Esophagus squamous epithelium (tissue), 5 donors: Measurements from ENCODE around the gene MYO7B. TPM values are rescaled to one million over a fixed set of nuclear protein-coding genes. Genes with fewer than 3 reads are reported as not detected.
A peak's percentile ranks its signal among the peaks of the same experiment; 100 is the strongest.

Experiments used
- DNase-seq: peaks from one replicate; lab custom pipeline; 2025; lab: John Stamatoyannopoulos, UW
- H3K27ac ChIP-seq, 4 donors: fragments of 200-600 bp; sonication (generic); one replicate each; pipeline ENCODE4 v1.5.1; 2016 to 2019; ENCODE audit warnings: mild to moderate bottlenecking in 1 of 4
- H3K27me3 ChIP-seq, 4 donors: fragments of 200-600 bp; sonication (generic); 1 replicate in 3 of 4; 2 replicates in 1 of 4; pipeline versions ENCODE4 v1.5.1 to v1.6.0; 2017 to 2021; ENCODE audit warnings: antibody characterized with exemption in 1 of 4
- H3K36me3 ChIP-seq, 3 donors: fragments of 200-600 bp; sonication (generic); one replicate each; pipeline ENCODE4 v1.5.1; 2016 to 2019
- H3K4me1 ChIP-seq, 3 donors: fragments of 200-600 bp; sonication (generic); one replicate each; pipeline ENCODE4 v1.5.1; 2017 to 2019
- H3K4me3 ChIP-seq, 4 donors: fragments of 200-600 bp; sonication (generic); 1 replicate in 3 of 4; 2 replicates in 1 of 4; pipeline ENCODE4 v1.5.1; 2016 to 2019; ENCODE audit warnings: mild to moderate bottlenecking in 2 of 4, moderate library complexity in 1 of 4
- H3K9me3 ChIP-seq, 3 donors: fragments of 200-600 bp; sonication (generic); one replicate each; pipeline ENCODE4 v1.5.1; 2016 to 2019
- POLR2A ChIP-seq, 4 donors: fragments of 450-650 bp; IDR thresholded peaks; one replicate each; pipeline ENCODE4 v1.6.1; 2017; ENCODE audit warnings: antibody characterized with exemption in 4 of 4, mild to moderate bottlenecking in 4 of 4, moderate library complexity in 3 of 4
- WGBS, 2 donors: methylation state at CpG; one replicate each; pipeline ENCODE4 v1.1.5; 2018; 5-methylcytosine and 5-hydroxymethylcytosine counted together
- intact Hi-C: fragments of 100-400 bp; cut with DNase I; formaldehyde crosslinking; loops from one replicate; pipeline ENCODE4 v1.15.0; 2022
- total RNA-seq, 4 donors: library from RNA; depleted of rRNA; stranded (reverse); fragments of >200 nt; gene quantifications; one replicate each; pipeline ENCODE4 v1.1.0, GENCODE V29; 2016
- TF ChIP-seq, protein P1 (sequence below), 6 experiments: fragments of 450-650 bp in 4 of 6; fragments of 200-600 bp in 2 of 6; sonication (generic) in 2 of 6; IDR thresholded peaks; one replicate each; pipeline ENCODE4 v1.5.1; 2016 to 2019; ENCODE audit warnings: antibody characterized with exemption in 6 of 6, mild to moderate bottlenecking in 4 of 6, moderate library complexity in 4 of 6
- donor health status: DM: yes; HTN: yes; CAD: no.

The MYO7B gene
- total RNA-seq, 4 donors from 2014 or later, result 0.19 TPM; not detected in 3

DNA sequence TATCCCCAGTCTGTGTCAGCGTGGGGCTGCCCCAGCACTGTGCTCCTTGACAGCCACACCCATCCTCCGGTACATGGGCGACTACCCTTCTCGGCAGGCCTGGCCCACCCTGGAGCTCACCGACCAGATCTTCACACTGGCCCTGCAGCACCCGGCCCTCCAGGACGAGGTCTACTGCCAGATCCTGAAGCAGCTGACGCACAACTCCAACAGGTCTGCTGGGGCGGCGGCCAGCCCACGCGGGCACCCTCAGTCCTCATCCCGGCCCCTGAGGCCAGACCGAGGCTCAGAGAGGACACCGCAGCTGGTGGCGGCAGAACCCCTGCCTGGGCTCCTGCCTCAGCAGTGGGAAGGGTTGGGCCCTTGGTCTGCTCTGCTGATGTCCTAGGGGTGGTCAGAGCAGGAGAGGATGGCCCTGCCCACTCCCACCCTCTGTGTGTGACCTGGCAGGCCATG is 96.1 kb downstream of the MYO7B start:
- DNase-seq, result no peak

DNA sequence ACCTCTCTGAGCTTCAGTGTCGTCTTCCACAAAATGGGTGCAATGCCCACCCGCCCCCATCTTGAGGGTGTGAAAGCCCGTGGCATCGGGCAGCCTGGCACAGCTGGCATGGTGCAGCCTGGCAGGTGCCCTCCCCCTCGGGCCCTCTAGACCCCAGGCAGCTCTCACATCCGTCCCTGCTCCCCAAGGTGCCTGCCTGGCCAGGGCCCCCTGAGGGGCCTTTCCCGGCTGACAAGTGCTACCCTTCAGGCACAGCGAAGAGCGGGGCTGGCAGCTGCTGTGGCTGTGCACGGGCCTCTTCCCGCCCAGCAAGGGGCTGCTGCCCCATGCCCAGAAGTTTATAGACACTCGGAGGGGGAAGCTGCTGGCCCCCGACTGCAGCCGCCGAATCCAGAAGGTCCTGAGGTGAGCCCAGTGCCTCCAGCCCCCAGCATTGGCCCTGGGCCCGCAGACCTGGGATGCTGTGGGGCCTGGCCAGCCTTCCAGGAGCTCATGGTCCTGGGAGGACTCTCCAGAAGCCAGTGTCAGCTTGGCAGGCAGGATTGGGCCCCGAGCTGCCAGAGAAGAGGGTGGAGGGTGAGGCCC is 96.6 kb downstream of the MYO7B start:
- WGBS, 2 donors, result 92% methylated on average over 7 of the region's 17 CpGs; no CpG with 5 or more reads in 1 of the 2 donors
- Histone ChIP-seq H3K36me3 (no peaks in the 10 kb centered on the region), H3K27me3 (peaks cover 0 to 4% (median 0%) of the 10 kb centered on the region in 4 donors), H3K4me3 (no peak overlapping the region), H3K9me3 (no peaks in the 10 kb centered on the region), H3K4me1 (peaks cover 2 to 37% (median 10%) of the 10 kb centered on the region in 3 donors), H3K27ac (no peak overlapping the region)
- intact Hi-C loops, result no loop called here
- TF ChIP-seq, protein P1, sequence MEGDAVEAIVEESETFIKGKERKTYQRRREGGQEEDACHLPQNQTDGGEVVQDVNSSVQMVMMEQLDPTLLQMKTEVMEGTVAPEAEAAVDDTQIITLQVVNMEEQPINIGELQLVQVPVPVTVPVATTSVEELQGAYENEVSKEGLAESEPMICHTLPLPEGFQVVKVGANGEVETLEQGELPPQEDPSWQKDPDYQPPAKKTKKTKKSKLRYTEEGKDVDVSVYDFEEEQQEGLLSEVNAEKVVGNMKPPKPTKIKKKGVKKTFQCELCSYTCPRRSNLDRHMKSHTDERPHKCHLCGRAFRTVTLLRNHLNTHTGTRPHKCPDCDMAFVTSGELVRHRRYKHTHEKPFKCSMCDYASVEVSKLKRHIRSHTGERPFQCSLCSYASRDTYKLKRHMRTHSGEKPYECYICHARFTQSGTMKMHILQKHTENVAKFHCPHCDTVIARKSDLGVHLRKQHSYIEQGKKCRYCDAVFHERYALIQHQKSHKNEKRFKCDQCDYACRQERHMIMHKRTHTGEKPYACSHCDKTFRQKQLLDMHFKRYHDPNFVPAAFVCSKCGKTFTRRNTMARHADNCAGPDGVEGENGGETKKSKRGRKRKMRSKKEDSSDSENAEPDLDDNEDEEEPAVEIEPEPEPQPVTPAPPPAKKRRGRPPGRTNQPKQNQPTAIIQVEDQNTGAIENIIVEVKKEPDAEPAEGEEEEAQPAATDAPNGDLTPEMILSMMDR (IDR thresholded peaks at IDR 0.05), result no peak
- no peak for TF ChIP-seq POLR2A (IDR thresholded peaks at IDR 0.05)
- DNase-seq, result no peak

More for the DNA sequence above, 96.1 kb downstream of the MYO7B start:
- peaks cover 0 to 6% (median 0%) of the 10 kb centered on the region in 4 donors for H3K27me3 ChIP-seq
- H3K4me1 ChIP-seq, result peaks cover 0 to 32% (median 10%) of the 10 kb centered on the region in 3 donors
- TF ChIP-seq, protein P1 (IDR thresholded peaks at IDR 0.05), result no peak
- no peak for TF ChIP-seq POLR2A (IDR thresholded peaks at IDR 0.05)
- no peak overlapping the region for H3K27ac ChIP-seq
- H3K9me3 ChIP-seq, result no peaks in the 10 kb centered on the region
- no peak overlapping the region for H3K4me3 ChIP-seq
- H3K36me3 ChIP-seq, result no peaks in the 10 kb centered on the region
- WGBS, 2 donors, result 70% methylated on average over 6 of the region's 16 CpGs; no CpG with 5 or more reads in 1 of the 2 donors
- intact Hi-C loops, result no loop called here

DNA sequence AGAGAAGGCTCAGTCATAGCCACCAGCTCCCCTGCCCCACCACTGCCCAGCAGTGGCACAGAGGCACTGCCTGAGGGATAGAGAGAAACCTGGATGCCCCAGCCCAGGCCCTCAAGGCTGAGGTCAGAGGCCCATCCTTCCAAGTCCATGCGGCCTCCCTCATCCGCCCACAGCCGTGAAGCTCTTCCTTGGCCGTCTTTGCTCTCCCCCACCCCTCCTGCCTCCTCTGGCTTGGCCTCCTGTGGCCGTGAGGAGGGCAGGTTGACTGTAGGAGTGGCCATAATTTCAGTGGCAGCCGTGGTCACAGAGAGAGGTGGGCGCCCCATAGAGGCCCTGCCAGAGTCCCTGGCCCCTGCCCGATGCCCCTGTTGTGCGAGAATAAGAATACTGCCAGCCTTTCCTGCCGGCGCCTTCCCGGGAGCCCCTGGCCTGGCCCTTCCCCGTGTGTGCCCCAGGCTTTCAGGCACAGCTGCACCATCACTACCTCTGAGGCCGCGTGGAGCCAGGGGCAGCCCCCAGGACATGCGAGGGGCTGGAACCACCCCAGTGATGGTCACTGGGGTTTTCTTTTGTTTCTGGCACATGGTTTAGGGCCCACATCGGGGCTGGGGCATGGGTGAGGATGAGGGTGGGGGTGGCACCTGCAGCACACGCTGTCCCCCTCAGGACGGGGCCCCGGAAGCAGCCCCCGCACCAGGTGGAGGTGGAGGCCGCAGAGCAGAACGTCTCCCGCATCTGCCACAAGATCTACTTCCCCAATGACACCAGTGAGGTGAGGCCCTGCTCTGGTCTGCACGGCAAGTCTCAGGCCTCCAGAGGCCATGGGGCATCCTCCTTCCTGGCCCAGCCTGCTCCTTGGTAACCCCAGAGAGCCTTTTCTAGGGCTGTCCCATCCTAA is 97.4 kb downstream of the MYO7B start:
- no peak for DNase-seq
- Histone ChIP-seq H3K4me3 (no peak overlapping the region), H3K9me3 (no peaks in the 10 kb centered on the region), H3K36me3 (no peaks in the 10 kb centered on the region), H3K4me1 (peaks cover 8 to 45% (median 18%) of the 10 kb centered on the region in 3 donors), H3K27me3 (no peaks in the 10 kb centered on the region), H3K27ac (no peak overlapping the region)
- 66 to 76% methylated on average over 9 of the region's 25 CpGs for WGBS, 2 donors
- intact Hi-C loops, result no loop called here
- TF ChIP-seq, protein P1 (IDR thresholded peaks at IDR 0.05), result no peak
- TF ChIP-seq POLR2A (IDR thresholded peaks at IDR 0.05), result no peak

DNA sequence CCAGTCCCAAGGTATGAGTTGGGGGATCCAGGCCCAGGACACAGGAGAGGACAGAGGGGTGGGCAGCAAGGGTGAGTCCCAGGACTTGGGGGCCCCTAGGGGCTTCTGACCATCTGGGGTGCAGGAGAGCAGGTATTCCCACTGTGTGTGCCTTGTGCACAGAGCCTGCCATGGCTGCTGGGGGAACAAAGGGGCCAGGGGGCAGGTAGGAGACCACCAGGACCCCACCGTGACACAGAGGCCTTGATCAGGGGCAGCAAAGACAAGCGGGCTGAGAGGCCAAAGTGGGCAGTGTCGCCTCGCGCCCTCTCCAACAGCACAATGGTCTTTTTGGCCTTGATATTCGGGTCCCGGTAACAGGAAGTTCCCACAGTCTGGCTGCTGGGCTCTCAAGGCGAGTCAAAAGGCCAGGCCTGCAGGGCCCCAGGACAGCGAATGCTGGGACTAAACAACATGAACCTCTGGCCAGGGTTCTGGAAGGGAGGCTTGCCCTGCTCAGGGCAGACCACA is 98.1 kb downstream of the MYO7B start:
- DNase-seq, result no peak
- peak overlapping the region in 1 of 4 donors; percentile 5 for H3K27ac ChIP-seq
- TF ChIP-seq POLR2A (IDR thresholded peaks at IDR 0.05), result no peak
- TF ChIP-seq, protein P1 (IDR thresholded peaks at IDR 0.05), result no peak
- no peak overlapping the region for H3K4me3 ChIP-seq
- WGBS, 2 donors, result 70 to 75% methylated on average over 1 to 9 of the region's 9 CpGs
- peaks cover 11 to 52% (median 25%) of the 10 kb centered on the region in 3 donors for H3K4me1 ChIP-seq
- intact Hi-C loops, result no loop called here
- no peaks in the 10 kb centered on the region for H3K9me3 ChIP-seq
- no peaks in the 10 kb centered on the region for H3K27me3 ChIP-seq
- no peaks in the 10 kb centered on the region for H3K36me3 ChIP-seq
